H1 (cell line): Measurements from ENCODE around the gene WDR49. TPM values are rescaled to one million over a fixed set of nuclear protein-coding genes. Genes with fewer than 3 reads are reported as not detected.

ENCODE experiments used
- CTCF ChIA-PET: fragments of 300-600 bp; sonication (Branson Sonifier 250); formaldehyde crosslinking; loops from one replicate; lab custom pipeline; 2021; ENCODE audit not compliant: partially characterized antibody; lab: Charles Lee
- POLR2A ChIA-PET: fragments of 300-600 bp; sonication (Branson Sonifier 250); formaldehyde crosslinking; loops from one replicate; lab custom pipeline; 2021; ENCODE audit warnings: inconsistent platforms; ENCODE audit not compliant: partially characterized antibody; lab: Charles Lee
- DNase-seq, 2 experiments: peaks; one replicate each; pipeline versions ENCODE4 v3.0.0 to v3.0.0-alpha.2; 2010 to 2022; ENCODE audit warnings: low spot score in 2 of 2, low read depth in 1 of 2, mixed read lengths in 1 of 2
- FAIRE-seq: peaks from 2 replicates; lab custom pipeline; 2011; peaks lifted over from hg19 to GRCh38; lab: Jason Lieb, UNC
- H2AFZ ChIP-seq: 2 replicates; pipeline ENCODE4 v1.8.1; 2012; ENCODE audit warnings: low read length, inconsistent platforms
- H2AK5ac ChIP-seq: 2 replicates; pipeline ENCODE4 v1.6.1; 2013; ENCODE audit warnings: low read depth, low read length
- H2BK120ac ChIP-seq: replicated peaks from 2 replicates; pipeline ENCODE3; 2013; ENCODE audit warnings: low read depth, low read length, inconsistent platforms
- H2BK12ac ChIP-seq: 2 replicates; pipeline ENCODE4 v1.6.1; 2013; ENCODE audit warnings: low read depth, low read length
- H2BK15ac ChIP-seq: 2 replicates; pipeline ENCODE4 v1.6.1; 2013; ENCODE audit warnings: low read length
- H2BK20ac ChIP-seq: 2 replicates; pipeline ENCODE4 v1.6.1; 2013; ENCODE audit warnings: low read length
- H2BK5ac ChIP-seq: 2 replicates; pipeline ENCODE4 v1.6.1; 2013; ENCODE audit warnings: low read depth, low read length
- H3K14ac ChIP-seq: 2 replicates; pipeline ENCODE4 v1.6.1; 2013; ENCODE audit warnings: inconsistent platforms; ENCODE audit not compliant: insufficient read length
- H3K18ac ChIP-seq: 2 replicates; pipeline ENCODE4 v1.6.1; 2013; ENCODE audit warnings: low read length; ENCODE audit errors: extremely low read depth
- H3K23ac ChIP-seq: 2 replicates; pipeline ENCODE4 v1.6.1; 2013; ENCODE audit warnings: inconsistent platforms; ENCODE audit not compliant: insufficient read length
- H3K23me2 ChIP-seq: 2 replicates; pipeline ENCODE4 v1.6.1; 2013; ENCODE audit warnings: low read depth, low read length
- H3K27ac ChIP-seq: 2 replicates; pipeline ENCODE4 v1.6.1; 2011; ENCODE audit warnings: low read depth, low read length, inconsistent platforms
- H3K27me3 ChIP-seq, 4 experiments: replicated peaks in 1 of 4; 1 replicate in 1 of 4; 2 replicates in 3 of 4; pipeline versions ENCODE4 v1.6.1 to v1.8.1; 2011 to 2013; ENCODE audit warnings: low read length in 3 of 4, mild to moderate bottlenecking in 3 of 4, inconsistent platforms in 2 of 4, mixed read lengths in 2 of 4, moderate library complexity in 1 of 4; ENCODE audit not compliant: control insufficient read depth in 3 of 4, insufficient read depth in 3 of 4; ENCODE audit errors: extremely low read depth in 1 of 4
- H3K36me3 ChIP-seq, 4 experiments: 2 replicates each; pipeline versions ENCODE4 v1.6.1 to v1.8.1; 2011 to 2013; ENCODE audit warnings: mild to moderate bottlenecking in 4 of 4, low read length in 3 of 4, moderate library complexity in 2 of 4, control low read depth in 1 of 4, inconsistent platforms in 1 of 4; ENCODE audit not compliant: insufficient read depth in 4 of 4, control insufficient read depth in 2 of 4
- H3K4ac ChIP-seq: replicated peaks from 2 replicates; pipeline ENCODE3; 2013; ENCODE audit warnings: low read length, low read depth, mixed read lengths, inconsistent platforms; ENCODE audit not compliant: insufficient read length
- H3K4me1 ChIP-seq, 4 experiments: replicated peaks in 1 of 4; 1 replicate in 1 of 4; 2 replicates in 3 of 4; pipeline versions ENCODE4 v1.6.1 to v1.8.1; 2011 to 2013; ENCODE audit warnings: low read length in 3 of 4, inconsistent platforms in 2 of 4, mixed read lengths in 1 of 4; ENCODE audit not compliant: insufficient read depth in 4 of 4, control insufficient read depth in 3 of 4
- H3K4me2 ChIP-seq, 2 experiments: 2 replicates each; pipeline versions ENCODE4 v1.6.1 to v1.8.1; 2011 to 2013; ENCODE audit warnings: low read depth in 2 of 2, low read length in 2 of 2, control low read depth in 1 of 2, inconsistent platforms in 1 of 2, mild to moderate bottlenecking in 1 of 2; ENCODE audit not compliant: insufficient read depth in 1 of 2
- H3K4me3 ChIP-seq, 4 experiments: fragments of 200-600, 300-600 bp in 1 of 4; sonication (generic), shearing (Covaris generic), sonication (Bioruptor Twin) in 1 of 4; 2 replicates each; pipeline versions ENCODE4 v1.5.1 to v1.8.1; 2011 to 2016; ENCODE audit warnings: low read length in 4 of 4, low read depth in 3 of 4, control low read depth in 2 of 4, inconsistent platforms in 2 of 4, mild to moderate bottlenecking in 2 of 4, mixed read lengths in 1 of 4, moderate library complexity in 1 of 4; ENCODE audit not compliant: insufficient read depth in 2 of 4; ENCODE audit errors: extremely low read depth in 1 of 4
- H3K56ac ChIP-seq: replicated peaks from 2 replicates; pipeline ENCODE3; 2013; ENCODE audit warnings: low read depth, mild to moderate bottlenecking, mixed read lengths, low read length, inconsistent platforms; ENCODE audit not compliant: insufficient read length
- H3K79me1 ChIP-seq: 2 replicates; pipeline ENCODE4 v1.6.1; 2013; ENCODE audit warnings: low read depth, low read length, control low read depth
- H3K79me2 ChIP-seq, 2 experiments: 2 replicates each; pipeline versions ENCODE4 v1.6.1 to v1.8.1; 2012 to 2013; ENCODE audit warnings: low read length in 2 of 2, mild to moderate bottlenecking in 2 of 2, inconsistent platforms in 1 of 2; ENCODE audit not compliant: insufficient read depth in 2 of 2, control insufficient read depth in 1 of 2
- H3K9ac ChIP-seq, 4 experiments: replicated peaks in 1 of 4; 1 replicate in 1 of 4; 2 replicates in 3 of 4; pipeline versions ENCODE4 v1.6.1 to v1.8.1; 2011 to 2013; ENCODE audit warnings: low read depth in 3 of 4, low read length in 3 of 4, control low read depth in 2 of 4, mild to moderate bottlenecking in 2 of 4, moderate library complexity in 2 of 4, inconsistent platforms in 1 of 4; ENCODE audit errors: extremely low read depth in 1 of 4
- H3K9me3 ChIP-seq, 2 experiments: 2 replicates each; pipeline versions ENCODE4 v1.6.1 to v1.8.1; 2012 to 2013; ENCODE audit warnings: mild to moderate bottlenecking in 2 of 2, moderate library complexity in 2 of 2, control low read depth in 1 of 2, inconsistent platforms in 1 of 2, low read depth in 1 of 2, low read length in 1 of 2, mixed read lengths in 1 of 2; ENCODE audit not compliant: insufficient read depth in 2 of 2
- H4K20me1 ChIP-seq, 2 experiments: replicated peaks in 1 of 2; 2 replicates each; pipeline versions ENCODE3 to v1.8.1; 2011 to 2013; ENCODE audit warnings: inconsistent platforms in 2 of 2, low read length in 2 of 2, mild to moderate bottlenecking in 1 of 2; ENCODE audit not compliant: insufficient read depth in 2 of 2, control insufficient read depth in 1 of 2
- H4K5ac ChIP-seq: 2 replicates; pipeline ENCODE4 v1.6.1; 2013; ENCODE audit warnings: low read length, low read depth, mixed read lengths, inconsistent platforms; ENCODE audit not compliant: insufficient read length
- H4K8ac ChIP-seq: 2 replicates; pipeline ENCODE4 v1.8.0; 2013; ENCODE audit warnings: mild to moderate bottlenecking, moderate library complexity, low read length, inconsistent platforms; ENCODE audit not compliant: insufficient read depth; ENCODE audit errors: extremely low read depth
- H4K91ac ChIP-seq: replicated peaks from 2 replicates; pipeline ENCODE3; 2013; ENCODE audit warnings: low read length, mixed read lengths, inconsistent platforms; ENCODE audit not compliant: insufficient read length
- BACH1 ChIP-seq: IDR thresholded peaks from 2 replicates; pipeline ENCODE4 v1.6.1; 2012; ENCODE audit warnings: low read length, improper control_type of control experiment
- CBX5 ChIP-seq: fragments of 300-800, 300-1000 bp; sonication (generic); IDR thresholded peaks from 2 replicates; pipeline ENCODE4 v1.7.1; 2016; ENCODE audit warnings: antibody characterized with exemption, low read length, low read depth
- JUN ChIP-seq: IDR thresholded peaks from 2 replicates; pipeline ENCODE4 v1.6.1; 2011; ENCODE audit warnings: low read depth, mild to moderate bottlenecking, improper control_type of control experiment, low read length
- NANOG ChIP-seq: IDR thresholded peaks from 2 replicates; pipeline ENCODE4 v1.6.1; 2011; ENCODE audit warnings: low read length, low read depth, mild to moderate bottlenecking, inconsistent platforms; ENCODE audit not compliant: insufficient read depth, poor library complexity, severe bottlenecking
- PHF8 ChIP-seq: fragments of 200-600 bp; sonication (generic); conservative IDR thresholded peaks from 2 replicates; pipeline ENCODE4 v1.7.1; 2012; ENCODE audit warnings: low read depth, mild to moderate bottlenecking, inconsistent platforms, low read length, moderate library complexity
- RAD21 ChIP-seq, 2 experiments: IDR thresholded peaks in 1 of 2; conservative IDR thresholded peaks in 1 of 2; 2 replicates each; pipeline ENCODE4 v1.6.1; 2011; ENCODE audit warnings: low read depth in 2 of 2, low read length in 2 of 2, improper control_type of control experiment in 1 of 2, inconsistent platforms in 1 of 2, mild to moderate bottlenecking in 1 of 2, moderate library complexity in 1 of 2
- RXRA ChIP-seq: IDR thresholded peaks from 2 replicates; pipeline ENCODE4 v1.6.1; 2011; ENCODE audit warnings: low read depth, mild to moderate bottlenecking, low read length, moderate library complexity; ENCODE audit not compliant: insufficient read depth
- SIX5 ChIP-seq: IDR thresholded peaks from 2 replicates; pipeline ENCODE4 v1.6.1; 2011; ENCODE audit warnings: mild to moderate bottlenecking, low read depth, low read length
- SRF ChIP-seq: IDR thresholded peaks from 2 replicates; pipeline ENCODE4 v1.6.1; 2011; ENCODE audit warnings: mild to moderate bottlenecking, low read depth, low read length, moderate library complexity
- TAF1 ChIP-seq: IDR thresholded peaks from 2 replicates; pipeline ENCODE4 v1.6.1; 2011; ENCODE audit warnings: mild to moderate bottlenecking, low read depth, low read length
- TBP ChIP-seq: IDR thresholded peaks from 2 replicates; pipeline ENCODE4 v1.6.1; 2011; ENCODE audit warnings: low read depth, low read length, improper control_type of control experiment
- whole genome bisulfite sequencing, 2 experiments: shearing (Covaris generic) in 1 of 2; methylation state at CpG; one replicate each; pipeline versions ENCODE4 v1.1.6 to v1.1.7; 2013 to 2015; ENCODE audit warnings: low lambda C conversion rate in 2 of 2, mixed read lengths in 2 of 2, inconsistent platforms in 1 of 2, low coverage in 1 of 2, missing lambda C conversion rate in 1 of 2; ENCODE audit not compliant: insufficient replicate concordance in 2 of 2, insufficient coverage in 1 of 2, insufficient read length in 1 of 2; ENCODE audit errors: extremely low coverage in 1 of 2, missing lambda C conversion rate in 1 of 2; 5-methylcytosine and 5-hydroxymethylcytosine counted together
- polyA plus RNA-seq, 7 experiments: library from polyadenylated mRNA; depleted of rRNA in 3 of 7; stranded (reverse) in 5 of 7; unstranded in 2 of 7; fragments of >200 nt in 5 of 7; fragments of 200-250 nt in 2 of 7; gene quantifications; 1 replicate in 5 of 7; 2 replicates in 1 of 7; 4 replicates in 1 of 7; pipeline versions ENCODE4 v1.2.1 to v1.2.3, GENCODE V29; 2011 to 2013; ENCODE audit warnings: missing spikeins in 2 of 7, mixed read lengths in 2 of 7
- total RNA-seq: library from RNA; stranded (reverse); fragmentation: NEBNext Ultra II Directional; extraction: Animal tissue kit (Norgen Biotek cat#: 25700); gene quantifications from 2 replicates; pipeline ENCODE4 v1.2.1, GENCODE V29; 2021
- TF ChIP-seq, protein P1 (sequence below), 3 experiments: IDR thresholded peaks; 1 replicate in 2 of 3; 2 replicates in 1 of 3; pipeline versions ENCODE4 v1.5.1 to v1.6.1; 2011; ENCODE audit warnings: low read length in 3 of 3, mild to moderate bottlenecking in 3 of 3, inconsistent platforms in 2 of 3, low read depth in 1 of 3, moderate library complexity in 1 of 3; ENCODE audit not compliant: insufficient read depth in 1 of 3; ENCODE audit errors: control extremely low read depth in 1 of 3

The WDR49 gene
- total and polyA plus RNA-seq, 2 of the 8 experiments (the other 6 are each of a cell fraction or from before 2014, with no cell fraction given) = 0.50 to 1.7 TPM

DNA sequence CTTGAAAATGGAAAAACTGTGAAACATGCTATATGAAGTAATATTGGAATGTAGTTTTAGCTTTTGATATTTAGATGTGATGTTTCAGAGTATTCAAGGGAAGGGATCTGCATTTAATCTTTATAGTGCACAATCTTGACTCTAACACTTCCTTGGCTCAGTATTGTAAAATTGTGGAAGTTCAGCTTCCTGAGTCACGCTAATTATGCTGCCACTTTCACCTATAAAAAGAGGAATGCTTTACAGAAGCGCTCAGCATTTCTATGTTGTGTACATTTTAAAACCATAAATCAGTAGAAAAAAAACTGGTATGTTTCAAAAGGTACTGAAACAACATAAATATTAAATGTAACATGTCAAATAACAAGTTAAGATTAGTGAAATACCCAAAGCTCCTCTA is 212.5 kb downstream of the WDR49 start:
- Histone ChIP-seq H2BK5ac (no peak overlapping the region), H4K8ac (no peak overlapping the region), H4K5ac (no peak overlapping the region), H2BK12ac (no peak overlapping the region), H3K9ac (no peak overlapping the region), H2AFZ (no peak overlapping the region), H2BK20ac (no peak overlapping the region), H3K18ac (no peak overlapping the region), H4K20me1 (no peaks in the 10 kb centered on the region), H3K27ac (no peak overlapping the region), H2BK15ac (no peak overlapping the region), H3K4ac (no peak overlapping the region), H3K23me2 (peaks cover 2% of the 10 kb centered on the region; the same call in 1 of the 2 replicates), H3K79me1 (no peaks in the 10 kb centered on the region), H3K79me2 (no peaks in the 10 kb centered on the region), H2AK5ac (no peak overlapping the region), H2BK120ac (no peak overlapping the region), H3K9me3 (peaks cover 0 to 3% of the 10 kb centered on the region in 2 experiments; a peak in 1 of 4 replicates), H3K4me1 (peaks cover 0 to 5% (median 2%) of the 10 kb centered on the region in 4 experiments; a peak in 2 of 7 replicates), H3K27me3 (no peaks in the 10 kb centered on the region), H3K4me2 (no peak overlapping the region), H4K91ac (no peak overlapping the region), H3K4me3 (no peak overlapping the region), H3K14ac (no peak overlapping the region), H3K56ac (no peak overlapping the region), H3K23ac (no peak overlapping the region), H3K36me3 (no peaks in the 10 kb centered on the region)
- WGBS, 2 experiments = 98% methylated on average over 2 of the region's 2 CpGs; no CpG with 5 or more reads in 1 of the 2 experiments
- DNase-seq = no peak
- CTCF ChIA-PET = interaction anchor here (0.8 kb wide), 1 partner anchor 71 kb away, joined by 3 read pairs; no protein-coding TSS in a partner anchor
- no peak for FAIRE-seq
- POLR2A ChIA-PET = no interaction called here
- no peak for TF ChIP-seq CBX5
- TF ChIP-seq RAD21 (IDR thresholded peaks at IDR 0.05 in 1 of 2, conservative IDR thresholded peaks at IDR 0.05 in 1 of 2; ENCODE audit: low read depth in 2 of 2, low read length in 2 of 2) = no peak
- no peak for TF ChIP-seq PHF8
- TF ChIP-seq, protein P1, sequence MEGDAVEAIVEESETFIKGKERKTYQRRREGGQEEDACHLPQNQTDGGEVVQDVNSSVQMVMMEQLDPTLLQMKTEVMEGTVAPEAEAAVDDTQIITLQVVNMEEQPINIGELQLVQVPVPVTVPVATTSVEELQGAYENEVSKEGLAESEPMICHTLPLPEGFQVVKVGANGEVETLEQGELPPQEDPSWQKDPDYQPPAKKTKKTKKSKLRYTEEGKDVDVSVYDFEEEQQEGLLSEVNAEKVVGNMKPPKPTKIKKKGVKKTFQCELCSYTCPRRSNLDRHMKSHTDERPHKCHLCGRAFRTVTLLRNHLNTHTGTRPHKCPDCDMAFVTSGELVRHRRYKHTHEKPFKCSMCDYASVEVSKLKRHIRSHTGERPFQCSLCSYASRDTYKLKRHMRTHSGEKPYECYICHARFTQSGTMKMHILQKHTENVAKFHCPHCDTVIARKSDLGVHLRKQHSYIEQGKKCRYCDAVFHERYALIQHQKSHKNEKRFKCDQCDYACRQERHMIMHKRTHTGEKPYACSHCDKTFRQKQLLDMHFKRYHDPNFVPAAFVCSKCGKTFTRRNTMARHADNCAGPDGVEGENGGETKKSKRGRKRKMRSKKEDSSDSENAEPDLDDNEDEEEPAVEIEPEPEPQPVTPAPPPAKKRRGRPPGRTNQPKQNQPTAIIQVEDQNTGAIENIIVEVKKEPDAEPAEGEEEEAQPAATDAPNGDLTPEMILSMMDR (IDR thresholded peaks at IDR 0.05; ENCODE audit: control extremely low read depth in 1 of 3, insufficient read depth in 1 of 3, low read depth in 1 of 3, low read length in 3 of 3) = no peak
- no peak for TF ChIP-seq SIX5
- no peak for TF ChIP-seq NANOG
- no peak for TF ChIP-seq TAF1
- no peak for TF ChIP-seq TBP
- no peak for TF ChIP-seq JUN
- TF ChIP-seq SRF = no peak
- no peak for TF ChIP-seq BACH1
- TF ChIP-seq RXRA = no peak
